ENCODE results near the gene GADD45A. TPM values are rescaled to one million over a fixed set of nuclear protein-coding genes. Genes with fewer than 3 reads are reported as not detected.

Gene GADD45A
- polyA plus RNA-seq, 3 donors, result 7.5 to 14.3 (median 9.6) TPM

GRCh38 chr1:67683766-67684525, 1.1 kb upstream of the GADD45A start:
- 0% methylated on average over 4 of the region's 8 CpGs for WGBS (ENCODE audit: insufficient coverage)
- DNase-seq, result peak in 1 of 3 donors; percentile 18
- peak overlapping the region; percentile 12 for H2AFZ ChIP-seq (ENCODE audit: insufficient read depth, low read depth, low read length, poor library complexity, severe bottlenecking)
- peaks cover 1 to 2% (median 2%) of the 10 kb centered on the region in 3 donors for H3K27me3 Mint-ChIP-seq (ENCODE audit: low read depth in 3 of 3)
- peak overlapping the region in 1 of 3 experiments; percentile 91 for H3K4me3 ChIP-seq (replicated peaks in 1 of 3; ENCODE audit: low read depth in 2 of 3, low read length in 3 of 3)
- no peak overlapping the region for H3K27ac ChIP-seq (ENCODE audit: low read depth in 1 of 2, low read length in 2 of 2)
- intact Hi-C loops (cut with micrococcal nuclease), result loop anchor here in 1 of 2 donors (10.0 kb wide), 1 partner anchor 249 kb away; the partner anchor contains the start of gene SERBP1
- H3K4me2 ChIP-seq (replicated peaks; ENCODE audit: extremely low read depth, low read length, poor library complexity, severe bottlenecking), result peak overlapping the region; percentile 99
- peak overlapping the region; percentile 88 to 91 for H3K4me3 Mint-ChIP-seq
- no peaks in the 10 kb centered on the region for H3K36me3 ChIP-seq (replicated peaks in 1 of 2; ENCODE audit: control insufficient read depth in 1 of 2, insufficient read depth in 2 of 2, low read length in 2 of 2)
- H3K9me3 ChIP-seq (replicated peaks in 1 of 2; ENCODE audit: control insufficient read depth in 1 of 2, insufficient read depth in 1 of 2, low read length in 2 of 2), result no peaks in the 10 kb centered on the region
- TF ChIP-seq, protein P1, sequence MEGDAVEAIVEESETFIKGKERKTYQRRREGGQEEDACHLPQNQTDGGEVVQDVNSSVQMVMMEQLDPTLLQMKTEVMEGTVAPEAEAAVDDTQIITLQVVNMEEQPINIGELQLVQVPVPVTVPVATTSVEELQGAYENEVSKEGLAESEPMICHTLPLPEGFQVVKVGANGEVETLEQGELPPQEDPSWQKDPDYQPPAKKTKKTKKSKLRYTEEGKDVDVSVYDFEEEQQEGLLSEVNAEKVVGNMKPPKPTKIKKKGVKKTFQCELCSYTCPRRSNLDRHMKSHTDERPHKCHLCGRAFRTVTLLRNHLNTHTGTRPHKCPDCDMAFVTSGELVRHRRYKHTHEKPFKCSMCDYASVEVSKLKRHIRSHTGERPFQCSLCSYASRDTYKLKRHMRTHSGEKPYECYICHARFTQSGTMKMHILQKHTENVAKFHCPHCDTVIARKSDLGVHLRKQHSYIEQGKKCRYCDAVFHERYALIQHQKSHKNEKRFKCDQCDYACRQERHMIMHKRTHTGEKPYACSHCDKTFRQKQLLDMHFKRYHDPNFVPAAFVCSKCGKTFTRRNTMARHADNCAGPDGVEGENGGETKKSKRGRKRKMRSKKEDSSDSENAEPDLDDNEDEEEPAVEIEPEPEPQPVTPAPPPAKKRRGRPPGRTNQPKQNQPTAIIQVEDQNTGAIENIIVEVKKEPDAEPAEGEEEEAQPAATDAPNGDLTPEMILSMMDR (IDR thresholded peaks at IDR 0.05), result no peak
- peaks cover 7% of the 10 kb centered on the region for H4K20me1 ChIP-seq (ENCODE audit: insufficient read depth, low read length)
- H3K27ac Mint-ChIP-seq, result peak overlapping the region in 2 of 7 donors; percentile 19 to 28
- peaks cover 43 to 60% of the 10 kb centered on the region in 2 donors for H3K4me1 ChIP-seq (ENCODE audit: control insufficient read depth in 1 of 2, insufficient read depth in 2 of 2, low read length in 2 of 2)
- H3K9me3 Mint-ChIP-seq, result no peaks in the 10 kb centered on the region
- peaks cover 20% of the 10 kb centered on the region for H3K79me2 ChIP-seq (ENCODE audit: insufficient read depth, low read length)
- H3K4me1 Mint-ChIP-seq, result peaks cover 46% of the 10 kb centered on the region
- no peak overlapping the region for H3K9ac ChIP-seq (ENCODE audit: insufficient read depth, low read length, poor library complexity, severe bottlenecking)
- H3K27me3 ChIP-seq (ENCODE audit: control insufficient read depth in 2 of 2, insufficient read depth in 2 of 2, low read length in 2 of 2), result no peaks in the 10 kb centered on the region
- H3K36me3 Mint-ChIP-seq, result no peaks in the 10 kb centered on the region

- H3K4me1 ChIP-seq (ENCODE audit: control insufficient read depth in 1 of 2, insufficient read depth in 2 of 2, low read length in 2 of 2), result peaks cover 50 to 66% of the 10 kb centered on the region in 2 donors
- peaks cover 1 to 3% (median 2%) of the 10 kb centered on the region in 3 donors for H3K27me3 Mint-ChIP-seq (ENCODE audit: low read depth in 3 of 3)
- TF ChIP-seq, protein P1 (IDR thresholded peaks at IDR 0.05), result no peak
- no peaks in the 10 kb centered on the region for H3K27me3 ChIP-seq (ENCODE audit: control insufficient read depth in 2 of 2, insufficient read depth in 2 of 2, low read length in 2 of 2)
- no peak for DNase-seq
- H3K27ac Mint-ChIP-seq, result peak overlapping the region in 6 of 7 donors; percentile 12 to 91 (median 78)
- H3K79me2 ChIP-seq (ENCODE audit: insufficient read depth, low read length), result peaks cover 20% of the 10 kb centered on the region
- no peaks in the 10 kb centered on the region for H3K9me3 ChIP-seq (replicated peaks in 1 of 2; ENCODE audit: control insufficient read depth in 1 of 2, insufficient read depth in 1 of 2, low read length in 2 of 2)
- peak overlapping the region; percentile 88 to 91 for H3K4me3 Mint-ChIP-seq
- H3K36me3 ChIP-seq (replicated peaks in 1 of 2; ENCODE audit: control insufficient read depth in 1 of 2, insufficient read depth in 2 of 2, low read length in 2 of 2), result peaks cover 0 to 2% of the 10 kb centered on the region in 2 donors
- no peak overlapping the region for H3K27ac ChIP-seq (ENCODE audit: low read depth in 1 of 2, low read length in 2 of 2)
- H3K4me1 Mint-ChIP-seq, result peaks cover 52% of the 10 kb centered on the region
- no peaks in the 10 kb centered on the region for H3K9me3 Mint-ChIP-seq
- H3K36me3 Mint-ChIP-seq, result peaks cover 1 to 5% of the 10 kb centered on the region in 2 donors
- intact Hi-C loops (cut with micrococcal nuclease), result loop anchor here (5.0 to 10.0 kb wide), 4 partner anchors 38 to 1352 kb away; partner anchors contain the start of gene SERBP1 (in 1 of the 2)
- H2AFZ ChIP-seq (ENCODE audit: insufficient read depth, low read depth, low read length, poor library complexity, severe bottlenecking), result peak overlapping the region; percentile 12
- H3K4me3 ChIP-seq (replicated peaks in 1 of 3; ENCODE audit: low read depth in 2 of 3, low read length in 3 of 3), result peak overlapping the region in 2 of 3 experiments; percentile 17 to 91
- WGBS (ENCODE audit: insufficient coverage), result 0% methylated on average over 13 of the region's 20 CpGs
- peaks cover 7% of the 10 kb centered on the region for H4K20me1 ChIP-seq (ENCODE audit: insufficient read depth, low read length)
- no peak overlapping the region for H3K9ac ChIP-seq (ENCODE audit: insufficient read depth, low read length, poor library complexity, severe bottlenecking)
- peak overlapping the region; percentile 99 for H3K4me2 ChIP-seq (replicated peaks; ENCODE audit: extremely low read depth, low read length, poor library complexity, severe bottlenecking)
Measured at GRCh38 chr1:67684526-67685066, 405 bp upstream of the GADD45A start.
